Measurements from ENCODE around the gene RFWD3. TPM values are rescaled to one million over a fixed set of nuclear protein-coding genes. Genes with fewer than 3 reads are reported as not detected.

The RFWD3 gene
- total RNA-seq, 1 donor from 2014 or later = 55.7 TPM

- Histone ChIP-seq H2AFZ (replicated peaks) (no peak overlapping the region), H3F3A (ENCODE audit: low read depth) (peaks cover 4% of the 10 kb centered on the region), H4K20me1 (ENCODE audit: low read depth) (peaks cover 30% of the 10 kb centered on the region), H3K4me3 (no peak overlapping the region), H3K27ac (no peak overlapping the region), H3K9me3 (ENCODE audit: low read depth) (no peaks in the 10 kb centered on the region), H3K9ac (no peak overlapping the region), H3K4me1 (no peaks in the 10 kb centered on the region), H3K36me3 (peaks cover 22% of the 10 kb centered on the region), H3K79me2 (ENCODE audit: low read depth) (peaks cover 4% of the 10 kb centered on the region), H3K4me2 (no peak overlapping the region), H3K27me3 (no peaks in the 10 kb centered on the region)
- Mint-ChIP-seq H3K36me3 (peaks cover 23% of the 10 kb centered on the region), H3K4me1 (no peaks in the 10 kb centered on the region), H3K9me3 (no peaks in the 10 kb centered on the region), H3K4me3 (no peak overlapping the region), H3K27ac (no peak overlapping the region), H3K27me3 (ENCODE audit: insufficient read depth, low read depth) (peaks cover 4% of the 10 kb centered on the region)
- TF ChIP-seq EZH2 (IDR thresholded peaks at IDR 0.05) (no peak), EZH2phosphoT487 (IDR thresholded peaks at IDR 0.05) (no peak)
- TF ChIP-seq, protein P1, sequence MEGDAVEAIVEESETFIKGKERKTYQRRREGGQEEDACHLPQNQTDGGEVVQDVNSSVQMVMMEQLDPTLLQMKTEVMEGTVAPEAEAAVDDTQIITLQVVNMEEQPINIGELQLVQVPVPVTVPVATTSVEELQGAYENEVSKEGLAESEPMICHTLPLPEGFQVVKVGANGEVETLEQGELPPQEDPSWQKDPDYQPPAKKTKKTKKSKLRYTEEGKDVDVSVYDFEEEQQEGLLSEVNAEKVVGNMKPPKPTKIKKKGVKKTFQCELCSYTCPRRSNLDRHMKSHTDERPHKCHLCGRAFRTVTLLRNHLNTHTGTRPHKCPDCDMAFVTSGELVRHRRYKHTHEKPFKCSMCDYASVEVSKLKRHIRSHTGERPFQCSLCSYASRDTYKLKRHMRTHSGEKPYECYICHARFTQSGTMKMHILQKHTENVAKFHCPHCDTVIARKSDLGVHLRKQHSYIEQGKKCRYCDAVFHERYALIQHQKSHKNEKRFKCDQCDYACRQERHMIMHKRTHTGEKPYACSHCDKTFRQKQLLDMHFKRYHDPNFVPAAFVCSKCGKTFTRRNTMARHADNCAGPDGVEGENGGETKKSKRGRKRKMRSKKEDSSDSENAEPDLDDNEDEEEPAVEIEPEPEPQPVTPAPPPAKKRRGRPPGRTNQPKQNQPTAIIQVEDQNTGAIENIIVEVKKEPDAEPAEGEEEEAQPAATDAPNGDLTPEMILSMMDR (IDR thresholded peaks at IDR 0.05) = no peak
- no peak for DNase-seq (ENCODE audit: low spot score)
Measured at GRCh38 chr16:74626741-74627416, 39.8 kb downstream of the RFWD3 start.

DNA sequence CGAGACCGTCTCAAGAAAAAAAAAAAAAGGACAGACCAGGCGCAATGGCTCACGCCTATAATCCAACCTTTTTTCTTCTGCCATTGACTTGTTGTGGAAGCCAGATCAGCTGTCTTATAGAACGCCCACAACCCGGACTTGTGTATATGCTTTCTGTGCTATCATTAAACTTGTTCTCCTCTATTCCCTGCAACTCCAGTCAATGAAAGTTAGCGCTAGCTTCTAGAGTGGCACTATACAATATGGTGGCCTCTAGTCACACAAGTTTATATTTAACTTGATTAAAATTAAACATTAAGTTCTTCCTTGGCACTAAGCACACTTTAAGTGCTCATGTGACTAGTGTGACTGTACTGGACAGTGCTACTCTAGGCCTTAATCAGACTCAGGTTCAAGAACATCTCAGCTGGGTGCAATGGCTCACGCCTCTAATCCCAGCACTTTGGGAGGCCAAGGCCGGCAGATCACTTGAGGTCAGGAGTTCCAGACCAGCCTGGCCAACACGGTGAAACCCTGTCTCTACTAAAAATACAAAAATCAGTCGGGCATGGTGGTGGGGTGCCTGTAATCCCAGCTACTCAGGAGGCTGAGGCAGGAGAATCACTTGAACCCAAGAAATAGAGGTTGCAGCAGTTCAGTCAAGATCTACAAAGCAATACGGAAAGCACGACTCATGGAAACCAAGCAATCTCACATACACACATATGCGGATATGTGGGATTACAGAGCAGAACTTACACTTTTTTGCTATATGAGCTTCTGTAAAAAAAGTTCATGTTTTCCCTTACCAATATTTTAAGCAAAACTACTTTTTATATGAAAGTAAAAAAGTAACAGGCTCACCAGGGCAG lies 41.0 kb downstream of the RFWD3 start:
- peaks cover 4% of the 10 kb centered on the region for H3K79me2 ChIP-seq (ENCODE audit: low read depth)
- peaks cover 4% of the 10 kb centered on the region for H3F3A ChIP-seq (ENCODE audit: low read depth)
- H3K4me2 ChIP-seq = no peak overlapping the region
- Mint-ChIP-seq H3K27me3 (ENCODE audit: insufficient read depth, low read depth) (peaks cover 4% of the 10 kb centered on the region), H3K36me3 (peaks cover 23% of the 10 kb centered on the region), H3K4me1 (no peaks in the 10 kb centered on the region), H3K4me3 (no peak overlapping the region), H3K27ac (no peak overlapping the region), H3K9me3 (no peaks in the 10 kb centered on the region)
- no peak overlapping the region for H3K4me3 ChIP-seq
- no peak overlapping the region for H3K9ac ChIP-seq
- H3K27me3 ChIP-seq = no peaks in the 10 kb centered on the region
- no peak overlapping the region for H2AFZ ChIP-seq (replicated peaks)
- no peaks in the 10 kb centered on the region for H3K4me1 ChIP-seq
- no peak overlapping the region for H3K27ac ChIP-seq
- no peak for DNase-seq (ENCODE audit: low spot score)
- H3K9me3 ChIP-seq (ENCODE audit: low read depth) = no peaks in the 10 kb centered on the region
- peaks cover 19% of the 10 kb centered on the region for H3K36me3 ChIP-seq
- TF ChIP-seq, protein P1 (IDR thresholded peaks at IDR 0.05) = no peak
- TF ChIP-seq EZH2 (IDR thresholded peaks at IDR 0.05) (no peak), EZH2phosphoT487 (IDR thresholded peaks at IDR 0.05) (no peak)
- H4K20me1 ChIP-seq (ENCODE audit: low read depth) = peaks cover 34% of the 10 kb centered on the region

DNA sequence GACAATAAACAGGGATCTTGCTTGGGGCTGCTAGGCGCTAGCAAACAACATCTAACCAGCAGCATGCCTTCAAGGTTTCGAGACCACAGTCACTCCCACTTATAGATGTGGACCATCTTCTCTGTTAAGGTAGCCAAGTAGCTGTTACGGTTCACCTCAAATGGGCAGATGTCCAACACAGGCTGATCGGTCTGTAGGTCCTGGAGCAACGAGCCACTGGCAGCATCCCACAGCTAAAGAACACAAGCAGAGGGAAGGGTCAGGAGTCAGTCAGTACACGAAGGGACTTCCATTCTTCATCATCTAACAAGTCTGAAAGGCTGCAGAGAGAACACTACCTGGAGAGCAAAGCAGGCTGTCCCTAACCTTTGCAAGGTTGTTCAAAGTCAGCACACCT lies 42.8 kb downstream of the RFWD3 start:
- Mint-ChIP-seq H3K9me3 (no peaks in the 10 kb centered on the region), H3K4me3 (no peak overlapping the region), H3K4me1 (no peaks in the 10 kb centered on the region), H3K36me3 (peaks cover 17% of the 10 kb centered on the region), H3K27ac (no peak overlapping the region), H3K27me3 (ENCODE audit: insufficient read depth, low read depth) (peaks cover 2% of the 10 kb centered on the region)
- TF ChIP-seq EZH2 (IDR thresholded peaks at IDR 0.05) (no peak), EZH2phosphoT487 (IDR thresholded peaks at IDR 0.05) (no peak)
- TF ChIP-seq, protein P1 (IDR thresholded peaks at IDR 0.05) = no peak
- peaks cover 4% of the 10 kb centered on the region for H3F3A ChIP-seq (ENCODE audit: low read depth)
- H3K79me2 ChIP-seq (ENCODE audit: low read depth) = peaks cover 4% of the 10 kb centered on the region
- no peak overlapping the region for H3K9ac ChIP-seq
- no peak overlapping the region for H3K4me2 ChIP-seq
- H3K27ac ChIP-seq = no peak overlapping the region
- H4K20me1 ChIP-seq (ENCODE audit: low read depth) = peaks cover 27% of the 10 kb centered on the region
- H3K27me3 ChIP-seq = no peaks in the 10 kb centered on the region
- H3K36me3 ChIP-seq = peaks cover 18% of the 10 kb centered on the region
- H3K4me1 ChIP-seq = no peaks in the 10 kb centered on the region
- DNase-seq (ENCODE audit: low spot score) = no peak
- no peaks in the 10 kb centered on the region for H3K9me3 ChIP-seq (ENCODE audit: low read depth)
- H3K4me3 ChIP-seq = no peak overlapping the region
- H2AFZ ChIP-seq (replicated peaks) = no peak overlapping the region
